ENCODE data around the gene SEMA5B. TPM values are rescaled to one million over a fixed set of nuclear protein-coding genes. Genes with fewer than 3 reads are reported as not detected.

SEMA5B gene
- total RNA-seq, 1 experiment from 2014 or later = not detected

GRCh38 chr3:122987231-122987630 is 40.3 kb downstream of the SEMA5B start:
- intact Hi-C loops (cut with micrococcal nuclease; ENCODE audit: unreplicated experiment) = no loop called here
- no peak for DNase-seq
- Mint-ChIP-seq H3K9me3 (ENCODE audit: low read depth, unreplicated experiment) (no peaks in the 10 kb centered on the region), H3K4me3 (ENCODE audit: low read depth, unreplicated experiment) (no peak overlapping the region), H3K36me3 (ENCODE audit: insufficient read depth, unreplicated experiment) (no peaks in the 10 kb centered on the region), H3K27me3 (ENCODE audit: unreplicated experiment) (peaks cover 84% of the 10 kb centered on the region), H3K4me1 (ENCODE audit: low read depth, unreplicated experiment) (no peaks in the 10 kb centered on the region), H3K27ac (ENCODE audit: unreplicated experiment) (no peak overlapping the region)
- CTCF ChIA-PET = no interaction called here
- BruUV-seq (replicated peaks) = no TSS peak
- no peak for TF ChIP-seq CTCF (IDR thresholded peaks at IDR 0.05; ENCODE audit: unreplicated experiment)

GRCh38 chr3:122986693-122987179 is 40.8 kb downstream of the SEMA5B start:
- CTCF ChIA-PET = no interaction called here
- Mint-ChIP-seq H3K4me1 (ENCODE audit: low read depth, unreplicated experiment) (no peaks in the 10 kb centered on the region), H3K27me3 (ENCODE audit: unreplicated experiment) (peaks cover 84% of the 10 kb centered on the region), H3K36me3 (ENCODE audit: insufficient read depth, unreplicated experiment) (no peaks in the 10 kb centered on the region), H3K9me3 (ENCODE audit: low read depth, unreplicated experiment) (no peaks in the 10 kb centered on the region), H3K27ac (ENCODE audit: unreplicated experiment) (no peak overlapping the region), H3K4me3 (ENCODE audit: low read depth, unreplicated experiment) (no peak overlapping the region)
- no peak for DNase-seq
- no peak for TF ChIP-seq CTCF (IDR thresholded peaks at IDR 0.05; ENCODE audit: unreplicated experiment)
- BruUV-seq (replicated peaks) = no TSS peak
- intact Hi-C loops (cut with micrococcal nuclease; ENCODE audit: unreplicated experiment) = no loop called here

- no peak for DNase-seq
- H3K9me3 Mint-ChIP-seq (ENCODE audit: low read depth, unreplicated experiment) = no peaks in the 10 kb centered on the region
- intact Hi-C loops (cut with micrococcal nuclease; ENCODE audit: unreplicated experiment) = no loop called here
- H3K27ac Mint-ChIP-seq (ENCODE audit: unreplicated experiment) = no peak overlapping the region
- no TSS peak for BruUV-seq (replicated peaks)
- no peak for TF ChIP-seq CTCF (IDR thresholded peaks at IDR 0.05; ENCODE audit: unreplicated experiment)
- no peaks in the 10 kb centered on the region for H3K36me3 Mint-ChIP-seq (ENCODE audit: insufficient read depth, unreplicated experiment)
- H3K4me3 Mint-ChIP-seq (ENCODE audit: low read depth, unreplicated experiment) = no peak overlapping the region
- CTCF ChIA-PET = no interaction called here
- H3K27me3 Mint-ChIP-seq (ENCODE audit: unreplicated experiment) = peaks cover 81% of the 10 kb centered on the region
- no peaks in the 10 kb centered on the region for H3K4me1 Mint-ChIP-seq (ENCODE audit: low read depth, unreplicated experiment)
Observed at GRCh38 chr3:122985539-122985938, 42.0 kb downstream of the SEMA5B start.

- H3K27me3 Mint-ChIP-seq (ENCODE audit: unreplicated experiment) = peaks cover 81% of the 10 kb centered on the region
- no peaks in the 10 kb centered on the region for H3K4me1 Mint-ChIP-seq (ENCODE audit: low read depth, unreplicated experiment)
- no peak overlapping the region for H3K27ac Mint-ChIP-seq (ENCODE audit: unreplicated experiment)
- no TSS peak for BruUV-seq (replicated peaks)
- H3K36me3 Mint-ChIP-seq (ENCODE audit: insufficient read depth, unreplicated experiment) = no peaks in the 10 kb centered on the region
- no peak for DNase-seq
- H3K4me3 Mint-ChIP-seq (ENCODE audit: low read depth, unreplicated experiment) = no peak overlapping the region
- intact Hi-C loops (cut with micrococcal nuclease; ENCODE audit: unreplicated experiment) = no loop called here
- CTCF ChIA-PET = interaction anchor here (0.7 kb wide), 1 partner anchor 93 kb away, joined by 6 read pairs; no protein-coding TSS in a partner anchor
- no peak for TF ChIP-seq CTCF (IDR thresholded peaks at IDR 0.05; ENCODE audit: unreplicated experiment)
- H3K9me3 Mint-ChIP-seq (ENCODE audit: low read depth, unreplicated experiment) = no peaks in the 10 kb centered on the region
Observed at GRCh38 chr3:122984650-122985049, 42.9 kb downstream of the SEMA5B start.

Data from Calu3 (cell line).